Liver (tissue), 3 donors: Measurements from ENCODE around the gene MAP1S.

Experiments
- JUND ChIP-seq, 2 donors: IDR thresholded peaks; 2 replicates each; pipeline ENCODE4 v1.6.1; 2016; ENCODE audit warnings: antibody characterized with exemption in 2 of 2
- SP1 ChIP-seq: IDR thresholded peaks from 2 replicates; pipeline ENCODE4 v1.6.1; 2018; ENCODE audit warnings: antibody characterized with exemption, mild to moderate bottlenecking
- TAF1 ChIP-seq: conservative IDR thresholded peaks from 2 replicates; pipeline ENCODE4 v1.6.1; 2016; ENCODE audit warnings: antibody characterized with exemption, mild to moderate bottlenecking
- YY1 ChIP-seq: IDR thresholded peaks from 2 replicates; pipeline ENCODE4 v1.6.1; 2016; ENCODE audit warnings: antibody characterized with exemption, mild to moderate bottlenecking
- TF ChIP-seq, protein P1 (sequence below): IDR thresholded peaks from 2 replicates; pipeline ENCODE4 v1.6.1; 2016; ENCODE audit warnings: antibody characterized with exemption, mild to moderate bottlenecking
- TF ChIP-seq, protein P2 (sequence below): fragments of 150-350 bp; IDR thresholded peaks from 2 replicates; pipeline ENCODE4 v1.5.1; 2017; ENCODE audit warnings: improper control_type of control experiment, low read depth, low read length; ENCODE audit not compliant: missing input control
- TF ChIP-seq, protein P3 (sequence below): IDR thresholded peaks from 2 replicates; pipeline ENCODE4 v1.6.1; 2016; ENCODE audit warnings: antibody characterized with exemption
- TF ChIP-seq, protein P4 (sequence below): IDR thresholded peaks from 2 replicates; pipeline ENCODE4 v1.6.1; 2016; ENCODE audit warnings: antibody characterized with exemption
- TF ChIP-seq, protein P5 (sequence below): IDR thresholded peaks from 2 replicates; pipeline ENCODE4 v1.6.1; 2016; ENCODE audit warnings: antibody characterized with exemption
- donor health status: healthy.
- donor health status: healthy.

DNA sequence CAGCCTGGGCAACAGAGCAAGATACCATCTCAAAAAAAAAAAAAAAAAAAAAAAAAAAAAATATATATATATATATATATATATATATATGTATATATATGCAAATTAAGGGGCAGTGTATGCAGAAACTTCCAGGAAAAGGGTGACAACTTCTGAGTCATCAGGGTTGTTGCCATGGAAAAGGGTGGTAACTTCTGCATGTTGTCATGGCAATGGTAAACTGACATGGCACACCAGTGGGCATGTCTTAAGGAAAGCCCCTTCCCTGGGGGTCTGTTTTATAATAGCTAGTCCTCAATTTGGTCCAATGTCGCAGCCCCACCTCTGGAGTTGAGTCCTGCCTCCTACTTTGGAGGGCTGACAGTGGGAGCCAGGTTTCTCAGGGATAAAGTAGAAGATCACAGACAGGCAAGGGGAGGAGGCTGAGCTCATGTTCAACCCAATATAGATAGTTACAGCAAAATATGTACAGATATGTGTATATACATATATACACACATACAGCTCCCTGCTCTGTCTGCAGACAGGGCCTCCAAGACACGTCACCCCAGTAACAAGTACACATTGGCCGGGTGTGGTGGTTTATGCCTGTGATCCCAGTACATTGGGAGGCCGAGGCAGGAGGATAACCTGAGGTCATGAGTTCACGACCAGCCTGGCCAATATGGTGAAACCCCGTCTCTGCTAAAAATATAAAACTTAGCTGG is 24.7 kb downstream of the MAP1S start:
- TF ChIP-seq, protein P1, sequence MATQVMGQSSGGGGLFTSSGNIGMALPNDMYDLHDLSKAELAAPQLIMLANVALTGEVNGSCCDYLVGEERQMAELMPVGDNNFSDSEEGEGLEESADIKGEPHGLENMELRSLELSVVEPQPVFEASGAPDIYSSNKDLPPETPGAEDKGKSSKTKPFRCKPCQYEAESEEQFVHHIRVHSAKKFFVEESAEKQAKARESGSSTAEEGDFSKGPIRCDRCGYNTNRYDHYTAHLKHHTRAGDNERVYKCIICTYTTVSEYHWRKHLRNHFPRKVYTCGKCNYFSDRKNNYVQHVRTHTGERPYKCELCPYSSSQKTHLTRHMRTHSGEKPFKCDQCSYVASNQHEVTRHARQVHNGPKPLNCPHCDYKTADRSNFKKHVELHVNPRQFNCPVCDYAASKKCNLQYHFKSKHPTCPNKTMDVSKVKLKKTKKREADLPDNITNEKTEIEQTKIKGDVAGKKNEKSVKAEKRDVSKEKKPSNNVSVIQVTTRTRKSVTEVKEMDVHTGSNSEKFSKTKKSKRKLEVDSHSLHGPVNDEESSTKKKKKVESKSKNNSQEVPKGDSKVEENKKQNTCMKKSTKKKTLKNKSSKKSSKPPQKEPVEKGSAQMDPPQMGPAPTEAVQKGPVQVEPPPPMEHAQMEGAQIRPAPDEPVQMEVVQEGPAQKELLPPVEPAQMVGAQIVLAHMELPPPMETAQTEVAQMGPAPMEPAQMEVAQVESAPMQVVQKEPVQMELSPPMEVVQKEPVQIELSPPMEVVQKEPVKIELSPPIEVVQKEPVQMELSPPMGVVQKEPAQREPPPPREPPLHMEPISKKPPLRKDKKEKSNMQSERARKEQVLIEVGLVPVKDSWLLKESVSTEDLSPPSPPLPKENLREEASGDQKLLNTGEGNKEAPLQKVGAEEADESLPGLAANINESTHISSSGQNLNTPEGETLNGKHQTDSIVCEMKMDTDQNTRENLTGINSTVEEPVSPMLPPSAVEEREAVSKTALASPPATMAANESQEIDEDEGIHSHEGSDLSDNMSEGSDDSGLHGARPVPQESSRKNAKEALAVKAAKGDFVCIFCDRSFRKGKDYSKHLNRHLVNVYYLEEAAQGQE, result no peak
- TF ChIP-seq, protein P2, sequence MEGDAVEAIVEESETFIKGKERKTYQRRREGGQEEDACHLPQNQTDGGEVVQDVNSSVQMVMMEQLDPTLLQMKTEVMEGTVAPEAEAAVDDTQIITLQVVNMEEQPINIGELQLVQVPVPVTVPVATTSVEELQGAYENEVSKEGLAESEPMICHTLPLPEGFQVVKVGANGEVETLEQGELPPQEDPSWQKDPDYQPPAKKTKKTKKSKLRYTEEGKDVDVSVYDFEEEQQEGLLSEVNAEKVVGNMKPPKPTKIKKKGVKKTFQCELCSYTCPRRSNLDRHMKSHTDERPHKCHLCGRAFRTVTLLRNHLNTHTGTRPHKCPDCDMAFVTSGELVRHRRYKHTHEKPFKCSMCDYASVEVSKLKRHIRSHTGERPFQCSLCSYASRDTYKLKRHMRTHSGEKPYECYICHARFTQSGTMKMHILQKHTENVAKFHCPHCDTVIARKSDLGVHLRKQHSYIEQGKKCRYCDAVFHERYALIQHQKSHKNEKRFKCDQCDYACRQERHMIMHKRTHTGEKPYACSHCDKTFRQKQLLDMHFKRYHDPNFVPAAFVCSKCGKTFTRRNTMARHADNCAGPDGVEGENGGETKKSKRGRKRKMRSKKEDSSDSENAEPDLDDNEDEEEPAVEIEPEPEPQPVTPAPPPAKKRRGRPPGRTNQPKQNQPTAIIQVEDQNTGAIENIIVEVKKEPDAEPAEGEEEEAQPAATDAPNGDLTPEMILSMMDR, result no peak
- TF ChIP-seq TAF1 (no peak), SP1 (no peak), YY1 (no peak), JUND (IDR thresholded peaks at IDR 0.05) (no peak)
- TF ChIP-seq, protein P3, sequence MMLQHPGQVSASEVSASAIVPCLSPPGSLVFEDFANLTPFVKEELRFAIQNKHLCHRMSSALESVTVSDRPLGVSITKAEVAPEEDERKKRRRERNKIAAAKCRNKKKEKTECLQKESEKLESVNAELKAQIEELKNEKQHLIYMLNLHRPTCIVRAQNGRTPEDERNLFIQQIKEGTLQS, result no peak
- TF ChIP-seq, protein P4, sequence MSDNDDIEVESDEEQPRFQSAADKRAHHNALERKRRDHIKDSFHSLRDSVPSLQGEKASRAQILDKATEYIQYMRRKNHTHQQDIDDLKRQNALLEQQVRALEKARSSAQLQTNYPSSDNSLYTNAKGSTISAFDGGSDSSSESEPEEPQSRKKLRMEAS, result no peak
- TF ChIP-seq, protein P5, sequence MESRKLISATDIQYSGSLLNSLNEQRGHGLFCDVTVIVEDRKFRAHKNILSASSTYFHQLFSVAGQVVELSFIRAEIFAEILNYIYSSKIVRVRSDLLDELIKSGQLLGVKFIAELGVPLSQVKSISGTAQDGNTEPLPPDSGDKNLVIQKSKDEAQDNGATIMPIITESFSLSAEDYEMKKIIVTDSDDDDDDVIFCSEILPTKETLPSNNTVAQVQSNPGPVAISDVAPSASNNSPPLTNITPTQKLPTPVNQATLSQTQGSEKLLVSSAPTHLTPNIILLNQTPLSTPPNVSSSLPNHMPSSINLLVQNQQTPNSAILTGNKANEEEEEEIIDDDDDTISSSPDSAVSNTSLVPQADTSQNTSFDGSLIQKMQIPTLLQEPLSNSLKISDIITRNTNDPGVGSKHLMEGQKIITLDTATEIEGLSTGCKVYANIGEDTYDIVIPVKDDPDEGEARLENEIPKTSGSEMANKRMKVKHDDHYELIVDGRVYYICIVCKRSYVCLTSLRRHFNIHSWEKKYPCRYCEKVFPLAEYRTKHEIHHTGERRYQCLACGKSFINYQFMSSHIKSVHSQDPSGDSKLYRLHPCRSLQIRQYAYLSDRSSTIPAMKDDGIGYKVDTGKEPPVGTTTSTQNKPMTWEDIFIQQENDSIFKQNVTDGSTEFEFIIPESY, result no peak
